ENCODE data around the gene XPNPEP2. TPM values are rescaled to one million over a fixed set of nuclear protein-coding genes. Genes with fewer than 3 reads are reported as not detected.

Gene XPNPEP2
- total RNA-seq, 1 experiment from 2014 or later = not detected

GRCh38 chrX:129792586-129793291 lies 54.0 kb downstream of the XPNPEP2 start:
- Histone ChIP-seq H3K79me2 (ENCODE audit: low read depth) (no peaks in the 10 kb centered on the region), H3K9me2 (ENCODE audit: insufficient read depth) (no peaks in the 10 kb centered on the region), H2AFZ (no peak overlapping the region), H3K27me3 (ENCODE audit: insufficient read depth, low read depth) (no peaks in the 10 kb centered on the region), H3K36me3 (ENCODE audit: low read depth) (no peaks in the 10 kb centered on the region), H3K9me3 (ENCODE audit: insufficient read depth, low read depth) (no peaks in the 10 kb centered on the region), H4K20me1 (ENCODE audit: insufficient read depth) (no peaks in the 10 kb centered on the region), H3K27ac (no peak overlapping the region), H3F3A (ENCODE audit: insufficient read depth, low read depth) (0 out of 2 replicates have a peak, but pooled peaks cover 8% of the 10 kb centered on the region), H3K4me3 (no peak overlapping the region), H3K4me1 (replicated peaks; ENCODE audit: insufficient read depth) (no peaks in the 10 kb centered on the region), H3K4me2 (no peak overlapping the region)
- intact Hi-C loops (cut with micrococcal nuclease; ENCODE audit: unreplicated experiment) = no loop called here
- ChIA-PET CTCF (no interaction called here), POLR2A (ENCODE audit: unreplicated experiment) (no interaction called here)
- BruUV-seq (replicated peaks) = no TSS peak
- DNase-seq = no peak
- TF ChIP-seq EZH2 (IDR thresholded peaks at IDR 0.05; ENCODE audit: low read depth) = no peak
- TF ChIP-seq CTCF (conservative IDR thresholded peaks at IDR 0.05) = no peak

DNA sequence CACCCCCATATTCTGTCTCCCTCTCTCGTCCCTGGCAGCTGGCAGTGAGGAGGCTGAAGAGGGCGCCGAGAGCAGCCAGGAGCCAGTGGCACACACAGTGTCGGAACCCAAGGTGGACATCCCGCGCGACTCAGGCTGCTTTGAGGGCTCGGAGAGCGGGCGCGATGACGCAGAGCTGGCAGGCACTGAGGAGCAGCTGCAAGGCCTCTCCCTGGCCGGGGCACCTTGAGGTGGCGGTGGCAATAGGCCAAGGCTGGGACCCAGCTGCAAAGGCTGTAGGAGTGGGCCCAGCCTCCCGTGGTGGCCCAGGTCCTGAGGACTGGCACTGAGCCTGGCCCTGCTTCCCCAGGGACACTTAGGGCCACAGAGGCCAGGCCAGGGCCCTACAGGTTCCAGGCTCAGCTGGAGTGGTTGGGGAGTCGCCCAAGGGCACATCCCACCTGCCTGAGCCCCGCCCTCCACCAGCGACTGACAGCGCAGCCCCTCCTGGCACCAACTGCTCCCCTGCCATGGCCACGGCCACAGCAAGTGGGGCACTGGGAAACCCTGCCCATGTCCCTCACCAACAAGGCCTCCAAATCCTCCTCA lies 54.9 kb downstream of the XPNPEP2 start:
- ChIA-PET POLR2A (ENCODE audit: unreplicated experiment) (no interaction called here), CTCF (no interaction called here)
- intact Hi-C loops (cut with micrococcal nuclease; ENCODE audit: unreplicated experiment) = no loop called here
- Histone ChIP-seq H3K4me3 (no peak overlapping the region), H4K20me1 (ENCODE audit: insufficient read depth) (no peaks in the 10 kb centered on the region), H3K79me2 (ENCODE audit: low read depth) (no peaks in the 10 kb centered on the region), H3F3A (ENCODE audit: insufficient read depth, low read depth) (0 out of 2 replicates have a peak, but pooled peaks cover 8% of the 10 kb centered on the region), H3K9me2 (ENCODE audit: insufficient read depth) (no peaks in the 10 kb centered on the region), H3K27me3 (ENCODE audit: insufficient read depth, low read depth) (no peaks in the 10 kb centered on the region), H3K4me2 (no peak overlapping the region), H3K27ac (no peak overlapping the region), H3K4me1 (replicated peaks; ENCODE audit: insufficient read depth) (no peaks in the 10 kb centered on the region), H2AFZ (no peak overlapping the region), H3K9me3 (ENCODE audit: insufficient read depth, low read depth) (no peaks in the 10 kb centered on the region), H3K36me3 (ENCODE audit: low read depth) (no peaks in the 10 kb centered on the region)
- BruUV-seq (replicated peaks) = no TSS peak
- no peak for DNase-seq
- no peak for TF ChIP-seq EZH2 (IDR thresholded peaks at IDR 0.05; ENCODE audit: low read depth)
- TF ChIP-seq CTCF (conservative IDR thresholded peaks at IDR 0.05) = no peak

GRCh38 chrX:129795584-129795983 lies 56.8 kb downstream of the XPNPEP2 start:
- H3K36me3 ChIP-seq (ENCODE audit: low read depth) = no peaks in the 10 kb centered on the region
- H3K27me3 ChIP-seq (ENCODE audit: insufficient read depth, low read depth) = no peaks in the 10 kb centered on the region
- no peaks in the 10 kb centered on the region for H3K79me2 ChIP-seq (ENCODE audit: low read depth)
- intact Hi-C loops (cut with micrococcal nuclease; ENCODE audit: unreplicated experiment) = no loop called here
- H2AFZ ChIP-seq = no peak overlapping the region
- no peak overlapping the region for H3K27ac ChIP-seq
- DNase-seq = no peak
- no peak overlapping the region for H3K4me3 ChIP-seq
- POLR2A ChIA-PET (ENCODE audit: unreplicated experiment) = interaction anchor here (0.6 kb wide), 1 partner anchor 100 kb away, joined by 6 read pairs; no protein-coding TSS in a partner anchor
- no TSS peak for BruUV-seq (replicated peaks)
- 0 out of 2 replicates have a peak, but pooled peaks cover 8% of the 10 kb centered on the region for H3F3A ChIP-seq (ENCODE audit: insufficient read depth, low read depth)
- no peaks in the 10 kb centered on the region for H4K20me1 ChIP-seq (ENCODE audit: insufficient read depth)
- H3K9me3 ChIP-seq (ENCODE audit: insufficient read depth, low read depth) = no peaks in the 10 kb centered on the region
- H3K9me2 ChIP-seq (ENCODE audit: insufficient read depth) = no peaks in the 10 kb centered on the region
- no peak overlapping the region for H3K4me2 ChIP-seq
- TF ChIP-seq EZH2 (IDR thresholded peaks at IDR 0.05; ENCODE audit: low read depth) = no peak
- no peak for TF ChIP-seq CTCF (conservative IDR thresholded peaks at IDR 0.05)
- no peaks in the 10 kb centered on the region for H3K4me1 ChIP-seq (replicated peaks; ENCODE audit: insufficient read depth)
- CTCF ChIA-PET = no interaction called here
